Measurements from ENCODE around the gene RIOK3. TPM values are rescaled to one million over a fixed set of nuclear protein-coding genes. Genes with fewer than 3 reads are reported as not detected.
"Not testable (repeated sequence)": the region's sequence is repeated elsewhere in the genome, so short reads cannot be mapped to it uniquely, and the experiment has no call there.

The RIOK3 gene
- total RNA-seq, 8 experiments from 2014 or later = 47.3 to 116 (median 91.6) TPM

GRCh38 chr18:23503963-23504344 lies 50.9 kb downstream of the RIOK3 start:
- no peak overlapping the region for H3K27ac ChIP-seq
- H3K4me1 ChIP-seq (replicated peaks in 1 of 2) = peaks cover 0 to 10% of the 10 kb centered on the region in 2 donors
- H3K4me3 ChIP-seq = peak overlapping the region; percentile 61 to 88 (median 86)
- 0 to 26% (median 5%) methylated on average over 2 to 14 of the region's 21 CpGs; no CpG with 5 or more reads in 3 of the 10 experiments for WGBS, 10 experiments
- in situ Hi-C loops (cut with MboI; ENCODE audit: low pct_unique_long_range_greater_than_20kb in 2 of 9, low sequenced_read_pairs in 9 of 9, unreplicated experiment in 9 of 9) = loop anchor here in 2 of 9 experiments (25.0 kb wide), 2 partner anchors 183 to 608 kb away; partner anchors contain the start of gene LAMA3 (in 1 of the 2)
- no peak for ATAC-seq (replicated peaks in 6 of 8)

- ATAC-seq (replicated peaks in 6 of 8) = no peak
- Histone ChIP-seq H3K4me3 (peak overlapping the region in 1 of 5 donors; percentile 86), H3K27ac (no peak overlapping the region), H3K4me1 (replicated peaks in 1 of 2) (peaks cover 0 to 10% of the 10 kb centered on the region in 2 donors)
- in situ Hi-C loops (cut with MboI; ENCODE audit: low pct_unique_long_range_greater_than_20kb in 2 of 9, low sequenced_read_pairs in 9 of 9, unreplicated experiment in 9 of 9) = loop anchor here in 2 of 9 experiments (25.0 kb wide), 2 partner anchors 183 to 608 kb away; partner anchors contain the start of gene LAMA3 (in 1 of the 2)
- WGBS, 10 experiments = 73 to 100% (median 90%) methylated on average over 1 to 3 of the region's 3 CpGs; no CpG with 5 or more reads in 4 of the 10 experiments
These were observed 51.6 kb downstream of the RIOK3 start for GRCh38 chr18:23504720-23505119.

- Histone ChIP-seq H3K4me3 (no peak overlapping the region), H3K27ac (no peak overlapping the region), H3K4me1 (replicated peaks in 1 of 2) (peaks cover 0 to 10% of the 10 kb centered on the region in 2 donors)
- ATAC-seq (replicated peaks in 6 of 8) = no peak
- WGBS, 10 experiments = 43 to 100% (median 91%) methylated on average over 2 to 6 of the region's 6 CpGs; no CpG with 5 or more reads in 1 of the 10 experiments
- in situ Hi-C loops (cut with MboI; ENCODE audit: low pct_unique_long_range_greater_than_20kb in 2 of 9, low sequenced_read_pairs in 9 of 9, unreplicated experiment in 9 of 9) = loop anchor here in 2 of 9 experiments (25.0 kb wide), 2 partner anchors 181 to 606 kb away; partner anchors contain the start of gene LAMA3 (in 1 of the 2)
These were observed 53.3 kb downstream of the RIOK3 start for GRCh38 chr18:23506393-23506792.

- 83 to 100% (median 89%) methylated on average over 1 to 2 of the region's 2 CpGs; no CpG with 5 or more reads in 4 of the 10 experiments for WGBS, 10 experiments
- H3K4me3 ChIP-seq; ATAC-seq (replicated peaks in 6 of 8); H3K27ac ChIP-seq; H3K4me1 ChIP-seq (replicated peaks in 1 of 2): not testable (repeated sequence)
- in situ Hi-C loops (cut with MboI; ENCODE audit: low pct_unique_long_range_greater_than_20kb in 2 of 9, low sequenced_read_pairs in 9 of 9, unreplicated experiment in 9 of 9) = loop anchor here in 2 of 9 experiments (25.0 kb wide), 2 partner anchors 176 to 601 kb away; partner anchors contain the start of gene LAMA3 (in 1 of the 2)
These were observed 57.8 kb downstream of the RIOK3 start for GRCh38 chr18:23510923-23511322.

GRCh38 chr18:23512216-23512615 lies 59.1 kb downstream of the RIOK3 start:
- in situ Hi-C loops (cut with MboI; ENCODE audit: low pct_unique_long_range_greater_than_20kb in 2 of 9, low sequenced_read_pairs in 9 of 9, unreplicated experiment in 9 of 9) = loop anchor here in 2 of 9 experiments (25.0 kb wide), 2 partner anchors 175 to 600 kb away; partner anchors contain the start of gene LAMA3 (in 1 of the 2)
- WGBS, 10 experiments = 91 to 100% (median 95%) methylated on average over 1 to 7 of the region's 7 CpGs; no CpG with 5 or more reads in 1 of the 10 experiments

GRCh38 chr18:23512641-23513040 lies 59.6 kb downstream of the RIOK3 start:
- WGBS, 10 experiments = 83 to 100% (median 100%) methylated on average over 1 of the region's 1 CpG; no CpG with 5 or more reads in 6 of the 10 experiments
- H3K27ac ChIP-seq = no peak overlapping the region
- H3K4me1 ChIP-seq (replicated peaks in 1 of 2) = no peaks in the 10 kb centered on the region
- H3K4me3 ChIP-seq = no peak overlapping the region
- in situ Hi-C loops (cut with MboI; ENCODE audit: low pct_unique_long_range_greater_than_20kb in 2 of 9, low sequenced_read_pairs in 9 of 9, unreplicated experiment in 9 of 9) = loop anchor here in 2 of 9 experiments (25.0 kb wide), 2 partner anchors 175 to 600 kb away; partner anchors contain the start of gene LAMA3 (in 1 of the 2)
- ATAC-seq (replicated peaks in 6 of 8) = no peak

More at GRCh38 chr18:23512216-23512615, 59.1 kb downstream of the RIOK3 start:
- H3K4me3 ChIP-seq; ATAC-seq (replicated peaks in 6 of 8); H3K4me1 ChIP-seq (replicated peaks in 1 of 2); H3K27ac ChIP-seq: not testable (repeated sequence)

- no peak overlapping the region for H3K27ac ChIP-seq
- peak; percentile 64 to 100 (median 98) for ATAC-seq (replicated peaks in 6 of 8)
- WGBS, 10 experiments = 28 to 96% (median 51%) methylated on average over 4 to 16 of the region's 17 CpGs; no CpG with 5 or more reads in 2 of the 10 experiments
- no peaks in the 10 kb centered on the region for H3K4me1 ChIP-seq (replicated peaks in 1 of 2)
- in situ Hi-C loops (cut with MboI; ENCODE audit: low pct_unique_long_range_greater_than_20kb in 2 of 9, low sequenced_read_pairs in 9 of 9, unreplicated experiment in 9 of 9) = loop anchor here in 2 of 9 experiments (25.0 kb wide), 2 partner anchors 171 to 596 kb away; partner anchors contain the start of gene LAMA3 (in 1 of the 2)
- no peak overlapping the region for H3K4me3 ChIP-seq
These were observed 62.9 kb downstream of the RIOK3 start for GRCh38 chr18:23515911-23516546.

GRCh38 chr18:23519734-23520133 lies 66.6 kb downstream of the RIOK3 start:
- no peaks in the 10 kb centered on the region for H3K4me1 ChIP-seq (replicated peaks in 1 of 2)
- no peak overlapping the region for H3K27ac ChIP-seq
- WGBS, 10 experiments = 63 to 100% (median 75%) methylated on average over 1 to 4 of the region's 4 CpGs; no CpG with 5 or more reads in 1 of the 10 experiments
- ATAC-seq (replicated peaks in 6 of 8) = peak in 5 of 8 experiments; percentile 38 to 71 (median 56)
- in situ Hi-C loops (cut with MboI; ENCODE audit: low pct_unique_long_range_greater_than_20kb in 2 of 9, low sequenced_read_pairs in 9 of 9, unreplicated experiment in 9 of 9) = loop anchor here in 2 of 9 experiments (25.0 kb wide), 2 partner anchors 168 to 593 kb away; partner anchors contain the start of gene LAMA3 (in 1 of the 2)
- no peak overlapping the region for H3K4me3 ChIP-seq

- in situ Hi-C loops (cut with MboI; ENCODE audit: low pct_unique_long_range_greater_than_20kb in 2 of 9, low sequenced_read_pairs in 9 of 9, unreplicated experiment in 9 of 9) = loop anchor here in 2 of 9 experiments (25.0 kb wide), 2 partner anchors 166 to 591 kb away; partner anchors contain the start of gene LAMA3 (in 1 of the 2)
- Histone ChIP-seq H3K4me3 (no peak overlapping the region), H3K4me1 (replicated peaks in 1 of 2) (no peaks in the 10 kb centered on the region), H3K27ac (no peak overlapping the region)
- no peak for ATAC-seq (replicated peaks in 6 of 8)
- 64 to 88% (median 83%) methylated on average over 1 to 7 of the region's 7 CpGs; no CpG with 5 or more reads in 2 of the 10 experiments for WGBS, 10 experiments
These were observed 68.2 kb downstream of the RIOK3 start for GRCh38 chr18:23521271-23521670.

GRCh38 chr18:23521907-23522306 lies 68.8 kb downstream of the RIOK3 start:
- no peak overlapping the region for H3K4me3 ChIP-seq
- WGBS, 10 experiments = 50 to 100% (median 91%) methylated on average over 1 to 6 of the region's 7 CpGs; no CpG with 5 or more reads in 4 of the 10 experiments
- in situ Hi-C loops (cut with MboI; ENCODE audit: low pct_unique_long_range_greater_than_20kb in 2 of 9, low sequenced_read_pairs in 9 of 9, unreplicated experiment in 9 of 9) = loop anchor here in 2 of 9 experiments (25.0 kb wide), 2 partner anchors 165 to 590 kb away; partner anchors contain the start of gene LAMA3 (in 1 of the 2)
- no peak overlapping the region for H3K27ac ChIP-seq
- no peaks in the 10 kb centered on the region for H3K4me1 ChIP-seq (replicated peaks in 1 of 2)
- no peak for ATAC-seq (replicated peaks in 6 of 8)

- Histone ChIP-seq H3K27ac (no peak overlapping the region), H3K4me1 (replicated peaks in 1 of 2) (no peaks in the 10 kb centered on the region), H3K4me3 (no peak overlapping the region)
- in situ Hi-C loops (cut with MboI; ENCODE audit: low pct_unique_long_range_greater_than_20kb in 2 of 9, low sequenced_read_pairs in 9 of 9, unreplicated experiment in 9 of 9) = loop anchor here in 2 of 9 experiments (25.0 kb wide), 2 partner anchors 164 to 589 kb away; partner anchors contain the start of gene LAMA3 (in 1 of the 2)
- ATAC-seq (replicated peaks in 6 of 8) = peak in 3 of 8 experiments; percentile 35 to 67 (median 53)
- WGBS, 10 experiments = 2 to 100% (median 75%) methylated on average over 3 to 11 of the region's 12 CpGs
These were observed 70.5 kb downstream of the RIOK3 start for GRCh38 chr18:23523429-23524212.

GRCh38 chr18:23524213-23524707 lies 71.2 kb downstream of the RIOK3 start:
- Histone ChIP-seq H3K27ac (no peak overlapping the region), H3K4me1 (replicated peaks in 1 of 2) (no peaks in the 10 kb centered on the region), H3K4me3 (no peak overlapping the region)
- ATAC-seq (replicated peaks in 6 of 8) = no peak
- in situ Hi-C loops (cut with MboI; ENCODE audit: low pct_unique_long_range_greater_than_20kb in 2 of 9, low sequenced_read_pairs in 9 of 9, unreplicated experiment in 9 of 9) = loop anchor here in 2 of 9 experiments (25.0 kb wide), 2 partner anchors 163 to 588 kb away; partner anchors contain the start of gene LAMA3 (in 1 of the 2)
- 29 to 100% (median 88%) methylated on average over 2 to 14 of the region's 14 CpGs for WGBS, 10 experiments

Measured in motor neuron (in vitro differentiated cells).